T-cell (primary cell): ENCODE results near the gene SPATS2L. TPM values are rescaled to one million over a fixed set of nuclear protein-coding genes. Genes with fewer than 3 reads are reported as not detected.

Experiments
- ATAC-seq, 4 experiments: fragments of 200-7000 bp in 3 of 4; fragments of 150-1000 bp in 1 of 4; cut with Tn5 transposase; replicated peaks in 1 of 4; 1 replicate in 3 of 4; 2 replicates in 1 of 4; pipeline ENCODE4 v1.10.0; 2021; ENCODE audit warnings: moderate library complexity in 3 of 4, mild to moderate bottlenecking in 2 of 4, moderate number of reproducible peaks in 1 of 4
- CTCF ChIA-PET, 2 donors: fragments of 300-600 bp; sonication (Branson Sonifier 250); formaldehyde crosslinking; loops; one replicate each; lab custom pipeline; 2022; ENCODE audit warnings: antibody characterized with exemption in 2 of 2; lab: Charles Lee
- POLR2A ChIA-PET, 2 donors: fragments of 300-600 bp; sonication (Branson Sonifier 250); formaldehyde crosslinking; loops; one replicate each; lab custom pipeline; 2022; ENCODE audit warnings: antibody characterized with exemption in 2 of 2; lab: Charles Lee
- DNase-seq, 35 experiments: peaks; one replicate each; pipeline versions ENCODE4 v3.0.0 to v3.0.0-alpha.2; 2013 to 2023
- H3K27ac ChIP-seq: one replicate; pipeline ENCODE4 v1.5.1; 2013; ENCODE audit warnings: low read length
- H3K27me3 ChIP-seq, 2 experiments: replicated peaks in 1 of 2; 1 replicate in 1 of 2; 2 replicates in 1 of 2; pipeline versions ENCODE4 v1.6.1 to v1.7.0; 2013; ENCODE audit warnings: low read length in 1 of 2, mixed read lengths in 1 of 2; ENCODE audit not compliant: control insufficient read depth in 2 of 2, insufficient read depth in 2 of 2; ENCODE audit errors: extremely low read depth in 1 of 2
- H3K36me3 ChIP-seq, 2 donors: 1 replicate in 1 of 2; 2 replicates in 1 of 2; pipeline versions ENCODE4 v1.6.1 to v1.7.0; 2013; ENCODE audit warnings: low read length in 1 of 2; ENCODE audit not compliant: control insufficient read depth in 2 of 2, insufficient read depth in 1 of 2; ENCODE audit errors: extremely low read depth in 1 of 2
- H3K4me1 ChIP-seq, 2 experiments: 1 replicate in 1 of 2; 2 replicates in 1 of 2; pipeline versions ENCODE4 v1.6.1 to v1.7.0; 2013; ENCODE audit warnings: low read length in 2 of 2, mixed read lengths in 1 of 2; ENCODE audit not compliant: insufficient read depth in 2 of 2, control insufficient read depth in 1 of 2; ENCODE audit errors: extremely low read depth in 1 of 2
- H3K4me3 ChIP-seq, 2 donors: 1 replicate in 1 of 2; 2 replicates in 1 of 2; pipeline versions ENCODE4 v1.5.1 to v1.7.0; 2013; ENCODE audit warnings: mild to moderate bottlenecking in 2 of 2, low read length in 1 of 2, moderate library complexity in 1 of 2; ENCODE audit not compliant: control insufficient read depth in 1 of 2; ENCODE audit errors: extremely low read depth in 1 of 2
- H3K9me3 ChIP-seq: 2 replicates; pipeline ENCODE4 v1.7.0; 2013
- H3K27ac Mint-ChIP-seq, 2 donors: one replicate each; pipeline ENCODE4 v1.8.0; 2020 to 2021; ENCODE audit warnings: mild to moderate bottlenecking in 2 of 2, mixed read lengths in 2 of 2
- H3K27me3 Mint-ChIP-seq, 2 donors: one replicate each; pipeline ENCODE4 v1.8.0; 2021 to 2022; ENCODE audit warnings: mixed read lengths in 2 of 2
- H3K36me3 Mint-ChIP-seq: one replicate; pipeline ENCODE4 v1.8.0; 2021; ENCODE audit warnings: mixed read lengths
- H3K4me1 Mint-ChIP-seq, 3 donors: one replicate each; pipeline ENCODE4 v1.8.0; 2020 to 2022; ENCODE audit warnings: mixed read lengths in 3 of 3, mild to moderate bottlenecking in 1 of 3
- H3K4me3 Mint-ChIP-seq, 3 donors: one replicate each; pipeline ENCODE4 v1.8.0; 2020 to 2022; ENCODE audit warnings: mild to moderate bottlenecking in 3 of 3, mixed read lengths in 3 of 3, moderate library complexity in 3 of 3
- H3K9me3 Mint-ChIP-seq, 3 donors: one replicate each; pipeline ENCODE4 v1.8.0; 2020 to 2022; ENCODE audit warnings: mixed read lengths in 3 of 3
- WGBS: methylation state at CpG from one replicate; pipeline ENCODE4 v1.1.5; 2013; ENCODE audit warnings: missing lambda C conversion rate; ENCODE audit not compliant: insufficient coverage; 5-methylcytosine and 5-hydroxymethylcytosine counted together
- total RNA-seq, 35 experiments: library from RNA in 6 of 35; stranded (reverse) in 6 of 35; fragments of 120-200 nt in 1 of 35; gene quantifications; one replicate each; pipeline versions ENCODE4 v1.2.1 to v1.2.4 and lab custom pipeline; 2013 to 2026

The SPATS2L gene
- total RNA-seq, 5 donors from 2014 or later (not counting 1 experiment from before 2014, with no cell fraction given): 5.4 to 9.3 (median 5.9) TPM

DNA sequence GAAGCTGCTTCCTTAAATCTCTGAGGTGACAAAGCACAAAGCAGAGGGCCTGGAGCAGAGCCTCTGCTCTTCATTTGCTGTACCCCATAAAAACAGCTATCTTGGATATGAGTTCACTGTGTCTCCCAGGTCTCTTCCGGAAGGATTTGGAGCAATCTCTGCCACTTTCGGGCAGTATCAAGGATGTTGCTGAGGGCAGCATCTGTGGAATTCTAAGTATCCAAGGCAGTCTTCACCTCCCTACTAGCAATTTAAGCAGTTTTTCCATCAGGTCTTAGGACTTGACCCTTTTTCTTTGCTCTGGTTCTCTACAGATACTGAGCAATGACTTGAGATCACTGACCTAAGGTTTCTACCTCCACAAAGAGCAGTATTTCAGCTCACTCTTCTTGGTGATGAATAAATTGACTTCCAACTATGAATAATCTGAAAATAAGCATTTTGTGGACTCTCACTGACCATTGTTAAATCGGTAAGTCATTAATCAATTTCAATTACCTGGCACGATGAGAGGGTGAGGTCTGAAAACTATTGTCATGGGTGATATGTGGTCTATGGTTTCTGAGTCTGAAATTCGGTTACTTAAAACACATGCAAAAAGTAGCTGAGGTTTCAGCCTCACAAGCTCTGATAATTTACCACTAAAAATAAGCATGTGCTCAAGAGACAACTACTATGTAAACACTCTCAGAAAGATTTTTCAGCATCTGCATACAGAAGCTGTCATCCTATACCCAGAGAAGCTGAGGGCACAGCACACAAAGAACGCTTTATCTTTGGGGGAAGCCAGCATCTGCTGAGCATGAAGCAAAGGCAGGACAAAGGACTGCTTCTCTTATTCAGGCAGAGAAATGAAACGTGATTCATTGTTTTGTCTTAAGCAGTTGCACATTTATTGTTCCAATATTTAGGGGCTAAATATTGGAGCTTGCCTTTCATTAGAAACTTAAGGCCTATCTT is 32.1 kb upstream of the SPATS2L start:
- H3K9me3 Mint-ChIP-seq: no peaks in the 10 kb centered on the region
- H3K27me3 Mint-ChIP-seq: peaks cover 10 to 15% of the 10 kb centered on the region in 2 donors
- ChIA-PET CTCF (interaction anchor here in 1 of 2 donors (0.6 kb wide), 1 partner anchor 31 kb away, joined by 3 read pairs; no protein-coding TSS in a partner anchor), POLR2A (no interaction called here)
- 80% methylated on average over 3 of the region's 7 CpGs for WGBS
- no peak overlapping the region for H3K4me3 Mint-ChIP-seq
- H3K27ac ChIP-seq: no peak overlapping the region
- no peaks in the 10 kb centered on the region for H3K36me3 Mint-ChIP-seq
- H3K36me3 ChIP-seq: no peaks in the 10 kb centered on the region
- ATAC-seq (no peak), DNase-seq (no peak)
- H3K4me1 ChIP-seq: no peaks in the 10 kb centered on the region
- H3K27ac Mint-ChIP-seq: no peak overlapping the region
- no peaks in the 10 kb centered on the region for H3K9me3 ChIP-seq
- no peak overlapping the region for H3K4me3 ChIP-seq
- H3K4me1 Mint-ChIP-seq: no peaks in the 10 kb centered on the region
- peaks cover 0 to 3% of the 10 kb centered on the region in 2 experiments for H3K27me3 ChIP-seq

- H3K4me3 Mint-ChIP-seq: no peak overlapping the region
Measured at GRCh38 chr2:200275295-200276013, 31.0 kb upstream of the SPATS2L start.

DNA sequence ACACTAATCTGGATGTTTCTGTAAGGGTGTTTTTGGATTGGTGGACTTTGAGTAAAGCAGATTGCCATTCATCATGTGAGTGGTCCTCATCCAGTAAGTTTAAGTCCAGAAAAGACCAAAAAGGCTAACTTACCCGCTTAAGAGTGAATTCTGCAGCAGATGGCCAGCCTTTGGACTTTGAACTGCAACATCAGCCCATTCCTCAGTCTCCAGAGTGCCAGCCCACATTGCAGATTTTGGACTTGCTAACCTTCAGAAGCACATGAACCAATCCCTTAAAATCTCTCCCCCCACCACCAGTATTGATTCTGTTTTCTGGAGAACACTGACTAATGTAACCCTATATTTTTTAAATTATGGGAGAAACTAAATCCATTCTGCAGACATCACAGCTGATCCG is 30.0 kb upstream of the SPATS2L start:
- Mint-ChIP-seq H3K4me1 (no peaks in the 10 kb centered on the region), H3K9me3 (no peaks in the 10 kb centered on the region), H3K27me3 (peaks cover 9 to 15% of the 10 kb centered on the region in 2 donors), H3K36me3 (no peaks in the 10 kb centered on the region), H3K4me3 (no peak overlapping the region), H3K27ac (no peak overlapping the region)
- H3K9me3 ChIP-seq: no peaks in the 10 kb centered on the region
- no peaks in the 10 kb centered on the region for H3K36me3 ChIP-seq
- H3K27me3 ChIP-seq: peaks cover 0 to 3% of the 10 kb centered on the region in 2 experiments
- ATAC-seq: no peak
- H3K4me3 ChIP-seq: no peak overlapping the region
- H3K27ac ChIP-seq: no peak overlapping the region
- WGBS: 90% methylated on average over 1 of the region's 2 CpGs
- H3K4me1 ChIP-seq: no peaks in the 10 kb centered on the region
- POLR2A ChIA-PET: no interaction called here
- no peak for DNase-seq
- CTCF ChIA-PET: no interaction called here

More at GRCh38 chr2:200275295-200276013, 31.0 kb upstream of the SPATS2L start:
- no peaks in the 10 kb centered on the region for H3K9me3 ChIP-seq
- H3K27me3 ChIP-seq: peaks cover 0 to 3% of the 10 kb centered on the region in 2 experiments
- no peak overlapping the region for H3K4me3 ChIP-seq
- ChIA-PET POLR2A (no interaction called here), CTCF (no interaction called here)
- no peak overlapping the region for H3K27ac Mint-ChIP-seq
- H3K4me1 Mint-ChIP-seq: no peaks in the 10 kb centered on the region
- H3K27ac ChIP-seq: no peak overlapping the region
- no peaks in the 10 kb centered on the region for H3K9me3 Mint-ChIP-seq
- H3K36me3 ChIP-seq: no peaks in the 10 kb centered on the region
- DNase-seq: no peak
- peaks cover 9 to 15% of the 10 kb centered on the region in 2 donors for H3K27me3 Mint-ChIP-seq
- WGBS: 100% methylated on average over 1 of the region's 5 CpGs
- no peak for ATAC-seq
- H3K4me1 ChIP-seq: no peaks in the 10 kb centered on the region
- no peaks in the 10 kb centered on the region for H3K36me3 Mint-ChIP-seq

DNA sequence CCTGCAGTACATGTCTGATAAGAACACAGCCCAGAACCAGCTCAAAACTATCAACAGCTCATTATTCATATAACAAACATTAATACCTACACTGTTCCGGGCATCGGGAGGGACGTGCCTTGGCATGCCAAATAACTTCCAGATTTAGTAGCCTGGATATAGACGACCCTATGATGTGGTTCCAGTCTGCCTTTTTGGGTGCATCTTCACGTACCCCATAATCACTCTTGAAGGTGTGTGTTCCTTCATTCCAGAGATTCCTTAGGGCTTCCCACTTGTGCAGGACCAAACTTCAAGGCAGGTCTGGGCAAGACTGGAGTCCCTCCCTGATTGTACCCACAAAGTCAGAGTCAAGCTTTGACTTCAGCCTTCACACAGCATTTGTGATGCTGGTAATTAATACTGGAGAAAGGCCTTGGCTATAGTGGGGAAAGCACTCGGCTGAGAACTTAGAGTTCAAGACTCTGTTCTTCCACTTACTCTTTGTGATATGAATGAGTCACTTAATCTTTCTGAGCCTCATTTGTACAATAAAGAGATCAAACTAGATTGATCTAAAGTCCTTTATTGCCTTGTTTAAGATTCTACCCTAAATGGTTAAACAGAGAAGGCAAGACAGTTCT is 27.7 kb upstream of the SPATS2L start:
- no peaks in the 10 kb centered on the region for H3K4me1 Mint-ChIP-seq
- DNase-seq: no peak
- Histone ChIP-seq H3K9me3 (no peaks in the 10 kb centered on the region), H3K4me1 (no peaks in the 10 kb centered on the region), H3K36me3 (no peaks in the 10 kb centered on the region), H3K27ac (no peak overlapping the region), H3K4me3 (no peak overlapping the region), H3K27me3 (peaks cover 0 to 7% of the 10 kb centered on the region in 2 experiments)
- CTCF ChIA-PET: no interaction called here
- no peak overlapping the region for H3K27ac Mint-ChIP-seq
- peaks cover 28 to 31% of the 10 kb centered on the region in 2 donors for H3K27me3 Mint-ChIP-seq
- H3K36me3 Mint-ChIP-seq: no peaks in the 10 kb centered on the region
- WGBS: 98% methylated on average over 5 of the region's 6 CpGs
- POLR2A ChIA-PET: no interaction called here
- ATAC-seq: no peak
- no peak overlapping the region for H3K4me3 Mint-ChIP-seq
- no peaks in the 10 kb centered on the region for H3K9me3 Mint-ChIP-seq

DNA sequence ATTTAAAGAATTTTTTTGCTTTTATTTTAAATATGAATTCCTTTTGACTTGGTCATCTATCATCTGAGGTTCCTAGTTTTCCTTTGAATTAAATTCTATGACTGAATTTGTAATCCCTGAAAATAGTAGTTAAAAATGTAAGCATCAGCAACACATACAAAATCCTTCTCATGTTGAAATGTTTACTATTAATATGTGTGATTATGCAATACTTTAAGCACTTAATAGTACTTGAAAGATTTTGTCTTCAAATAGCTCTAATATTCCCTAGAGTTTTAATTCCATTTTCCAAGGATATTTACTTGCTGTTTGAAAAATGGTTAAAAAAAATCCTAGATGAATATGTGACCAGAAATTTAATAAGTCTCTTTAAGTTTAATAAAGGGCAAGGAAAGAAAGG is 26.6 kb upstream of the SPATS2L start:
- POLR2A ChIA-PET: no interaction called here
- CTCF ChIA-PET: no interaction called here
- Histone ChIP-seq H3K4me3 (no peak overlapping the region), H3K27ac (no peak overlapping the region), H3K27me3 (peaks cover 0 to 7% of the 10 kb centered on the region in 2 experiments), H3K36me3 (no peaks in the 10 kb centered on the region), H3K4me1 (no peaks in the 10 kb centered on the region), H3K9me3 (no peaks in the 10 kb centered on the region)
- Mint-ChIP-seq H3K27ac (no peak overlapping the region), H3K27me3 (peaks cover 31 to 37% of the 10 kb centered on the region in 2 donors), H3K36me3 (no peaks in the 10 kb centered on the region), H3K4me1 (no peaks in the 10 kb centered on the region), H3K4me3 (no peak overlapping the region), H3K9me3 (no peaks in the 10 kb centered on the region)
- ATAC-seq: no peak
- DNase-seq: no peak

- no peak overlapping the region for H3K4me3 ChIP-seq
- H3K4me1 ChIP-seq: no peaks in the 10 kb centered on the region
- Mint-ChIP-seq H3K27ac (no peak overlapping the region), H3K9me3 (no peaks in the 10 kb centered on the region), H3K4me3 (no peak overlapping the region), H3K27me3 (peaks cover 39 to 40% of the 10 kb centered on the region in 2 donors), H3K4me1 (no peaks in the 10 kb centered on the region), H3K36me3 (peaks cover 3% of the 10 kb centered on the region)
- ChIA-PET POLR2A (no interaction called here), CTCF (no interaction called here)
- H3K27me3 ChIP-seq: peaks cover 0 to 7% of the 10 kb centered on the region in 2 experiments
- no CpG with 5 or more reads among the region's 1 CpG for WGBS
- H3K36me3 ChIP-seq: no peaks in the 10 kb centered on the region
- DNase-seq (no peak), ATAC-seq (no peak)
- H3K9me3 ChIP-seq: no peaks in the 10 kb centered on the region
- H3K27ac ChIP-seq: no peak overlapping the region
Measured at GRCh38 chr2:200286578-200286977, 19.9 kb upstream of the SPATS2L start.
